H9 (cell line): ENCODE data around the gene PNKD. TPM values are rescaled to one million over a fixed set of nuclear protein-coding genes. Genes with fewer than 3 reads are reported as not detected.

Experiments used
- DNase-seq: peaks from one replicate; pipeline ENCODE4 v3.0.0-alpha.2; 2017
- H2AFZ ChIP-seq: one replicate; pipeline ENCODE4 v1.6.1; 2013; ENCODE audit warnings: mild to moderate bottlenecking, low read length, control low read depth, moderate library complexity
- H2AK5ac ChIP-seq: 2 replicates; pipeline ENCODE4 v1.6.1; 2013; ENCODE audit warnings: low read length, control low read depth, mixed read lengths; ENCODE audit not compliant: insufficient read length
- H2BK120ac ChIP-seq: one replicate; pipeline ENCODE4 v1.6.1; 2013; ENCODE audit warnings: low read depth, mild to moderate bottlenecking, low read length, control low read depth, inconsistent platforms; ENCODE audit not compliant: poor library complexity, severe bottlenecking
- H2BK12ac ChIP-seq: 2 replicates; pipeline ENCODE4 v1.6.1; 2013; ENCODE audit warnings: low read length, control low read depth, mixed read lengths, low read depth; ENCODE audit not compliant: insufficient read length
- H2BK15ac ChIP-seq: 2 replicates; pipeline ENCODE4 v1.6.1; 2013; ENCODE audit warnings: low read depth, low read length, control low read depth
- H2BK20ac ChIP-seq: one replicate; pipeline ENCODE4 v1.6.1; 2013; ENCODE audit warnings: low read depth, mild to moderate bottlenecking, low read length, control low read depth, inconsistent platforms; ENCODE audit not compliant: poor library complexity, severe bottlenecking
- H2BK5ac ChIP-seq: 2 replicates; pipeline ENCODE4 v1.6.1; 2013; ENCODE audit warnings: low read length, control low read depth, mixed read lengths; ENCODE audit not compliant: insufficient read length
- H3K14ac ChIP-seq: 2 replicates; pipeline ENCODE4 v1.6.1; 2013; ENCODE audit warnings: low read length, control low read depth; ENCODE audit not compliant: insufficient read depth
- H3K18ac ChIP-seq: 2 replicates; pipeline ENCODE4 v1.6.1; 2013; ENCODE audit warnings: low read depth, mild to moderate bottlenecking, mixed read lengths, low read length, control low read depth; ENCODE audit not compliant: insufficient read length
- H3K23ac ChIP-seq: 2 replicates; pipeline ENCODE4 v1.6.1; 2013; ENCODE audit warnings: low read length, control low read depth, mixed read lengths, low read depth; ENCODE audit not compliant: insufficient read length
- H3K23me2 ChIP-seq: 2 replicates; pipeline ENCODE4 v1.6.1; 2013; ENCODE audit warnings: low read depth, mild to moderate bottlenecking, mixed read lengths, low read length, control low read depth; ENCODE audit not compliant: insufficient read length, poor library complexity, severe bottlenecking
- H3K27ac ChIP-seq: 2 replicates; pipeline ENCODE4 v1.5.1; 2013; ENCODE audit warnings: low read length, control low read depth, mixed read lengths, low read depth; ENCODE audit not compliant: insufficient read length
- H3K27me3 ChIP-seq: 2 replicates; pipeline ENCODE4 v1.6.1; 2013; ENCODE audit warnings: low read length, control low read depth, inconsistent platforms; ENCODE audit not compliant: insufficient read depth
- H3K4ac ChIP-seq: 2 replicates; pipeline ENCODE4 v1.6.1; 2013; ENCODE audit warnings: low read depth, mild to moderate bottlenecking, control low read depth, inconsistent platforms, low read length, moderate library complexity
- H3K4me1 ChIP-seq: 2 replicates; pipeline ENCODE4 v1.6.1; 2013; ENCODE audit warnings: low read length, control low read depth, inconsistent platforms; ENCODE audit not compliant: insufficient read depth
- H3K4me2 ChIP-seq: 2 replicates; pipeline ENCODE4 v1.6.1; 2013; ENCODE audit warnings: low read length, control low read depth, mixed read lengths; ENCODE audit not compliant: insufficient read length, insufficient read depth
- H3K56ac ChIP-seq: 2 replicates; pipeline ENCODE4 v1.6.1; 2013; ENCODE audit warnings: low read depth, mild to moderate bottlenecking, mixed read lengths, low read length, control low read depth; ENCODE audit not compliant: insufficient read length
- H3K79me1 ChIP-seq: 2 replicates; pipeline ENCODE4 v1.6.1; 2013; ENCODE audit warnings: low read depth, mild to moderate bottlenecking, moderate library complexity, low read length, control low read depth, inconsistent platforms; ENCODE audit not compliant: insufficient read depth, poor library complexity, severe bottlenecking
- H3K79me2 ChIP-seq: 2 replicates; pipeline ENCODE4 v1.6.1; 2013; ENCODE audit warnings: low read length, control low read depth, inconsistent platforms; ENCODE audit not compliant: insufficient read depth
- H3K9ac ChIP-seq: 2 replicates; pipeline ENCODE4 v1.6.1; 2013; ENCODE audit warnings: low read length, control low read depth, mixed read lengths; ENCODE audit not compliant: insufficient read length; ENCODE audit errors: extremely low read depth
- H3K9me3 ChIP-seq: one replicate; pipeline ENCODE4 v1.6.1; 2013; ENCODE audit warnings: low read depth, low read length, inconsistent platforms; ENCODE audit not compliant: control insufficient read depth
- H3T11ph ChIP-seq: one replicate; pipeline ENCODE4 v1.6.1; 2013; ENCODE audit warnings: mild to moderate bottlenecking, low read length, control low read depth, inconsistent platforms
- H4K20me1 ChIP-seq: one replicate; pipeline ENCODE4 v1.6.1; 2013; ENCODE audit not compliant: control insufficient read depth, insufficient read length, insufficient read depth
- H4K5ac ChIP-seq: 2 replicates; pipeline ENCODE4 v1.6.1; 2013; ENCODE audit warnings: low read depth, mild to moderate bottlenecking, mixed read lengths, low read length, control low read depth; ENCODE audit not compliant: insufficient read length
- H4K8ac ChIP-seq: replicated peaks from 2 replicates; pipeline ENCODE4 v1.6.1; 2013; ENCODE audit warnings: low read length, control low read depth, mixed read lengths, low read depth; ENCODE audit not compliant: insufficient read length
- H4K91ac ChIP-seq: 2 replicates; pipeline ENCODE4 v1.6.1; 2013; ENCODE audit warnings: low read depth, mild to moderate bottlenecking, moderate library complexity, mixed read lengths, low read length, control low read depth; ENCODE audit not compliant: insufficient read length
- H3K27ac Mint-ChIP-seq, 3 experiments: 2 replicates in 2 of 3; 3 replicates in 1 of 3; pipeline ENCODE4 v1.8.0; 2020 to 2021; ENCODE audit warnings: mixed read lengths in 3 of 3, mild to moderate bottlenecking in 1 of 3, moderate library complexity in 1 of 3
- H3K27me3 Mint-ChIP-seq: 2 replicates; pipeline ENCODE4 v1.8.0; 2021; ENCODE audit warnings: low read depth, mild to moderate bottlenecking, moderate library complexity, mixed read lengths
- H3K36me3 Mint-ChIP-seq, 3 experiments: 2 replicates in 2 of 3; 3 replicates in 1 of 3; pipeline ENCODE4 v1.8.0; 2020 to 2021; ENCODE audit warnings: low read depth in 3 of 3, mixed read lengths in 3 of 3; ENCODE audit not compliant: insufficient read depth in 1 of 3
- H3K4me1 Mint-ChIP-seq, 2 experiments: 2 replicates each; pipeline ENCODE4 v1.8.0; 2020; ENCODE audit warnings: mixed read lengths in 2 of 2
- H3K4me3 Mint-ChIP-seq, 2 experiments: 2 replicates in 1 of 2; 3 replicates in 1 of 2; pipeline ENCODE4 v1.8.0; 2020 to 2021; ENCODE audit warnings: mild to moderate bottlenecking in 2 of 2, mixed read lengths in 2 of 2, moderate library complexity in 1 of 2
- H3K9me3 Mint-ChIP-seq, 2 experiments: 2 replicates in 1 of 2; 3 replicates in 1 of 2; pipeline ENCODE4 v1.8.0; 2020; ENCODE audit warnings: mild to moderate bottlenecking in 2 of 2, mixed read lengths in 2 of 2, moderate library complexity in 1 of 2
- CTCF ChIP-seq: fragments of 200-600 bp; sonication (generic); conservative IDR thresholded peaks from 3 replicates; pipeline ENCODE4 v1.8.0; 2021; ENCODE audit warnings: antibody characterized with exemption, mild to moderate bottlenecking
- WGBS: extraction: QIAGEN DNeasy Blood & Tissue Kit; methylation state at CpG from one replicate; pipeline ENCODE4 v1.1.7; 2013; ENCODE audit warnings: missing lambda C conversion rate, low lambda C conversion rate, mixed read lengths; ENCODE audit not compliant: insufficient read length; ENCODE audit errors: extremely low coverage; 5-methylcytosine and 5-hydroxymethylcytosine counted together
- total RNA-seq: library from RNA; stranded (reverse); gene quantifications from 2 replicates; pipeline ENCODE4 v1.2.1, GENCODE V29; 2021

Gene PNKD
- total RNA-seq, 1 experiment from 2014 or later, result 31.6 TPM

- peaks cover 41 to 81% (median 71%) of the 10 kb centered on the region in 3 experiments; a peak in 6 of 7 replicates for H3K36me3 Mint-ChIP-seq
- Histone ChIP-seq H3K27ac (no peak overlapping the region), H3K23me2 (no peaks in the 10 kb centered on the region), H3K27me3 (no peaks in the 10 kb centered on the region), H3K79me2 (no peaks in the 10 kb centered on the region), H2AFZ (no peak overlapping the region), H3K79me1 (no peaks in the 10 kb centered on the region), H3K4me1 (no peaks in the 10 kb centered on the region), H3T11ph (no peak overlapping the region), H2BK12ac (no peak overlapping the region), H2BK20ac (no peak overlapping the region), H3K14ac (no peak overlapping the region), H3K23ac (no peak overlapping the region), H2BK15ac (no peak overlapping the region), H3K4me2 (no peak overlapping the region), H4K20me1 (no peaks in the 10 kb centered on the region), H4K8ac (no peak overlapping the region), H4K91ac (no peak overlapping the region), H3K9ac (no peak overlapping the region), H3K4ac (no peak overlapping the region), H3K9me3 (no peaks in the 10 kb centered on the region), H2BK5ac (no peak overlapping the region), H2BK120ac (no peak overlapping the region), H2AK5ac (no peak overlapping the region), H4K5ac (no peak overlapping the region), H3K18ac (no peak overlapping the region), H3K56ac (no peak overlapping the region)
- TF ChIP-seq CTCF, result no peak
- no peaks in the 10 kb centered on the region for H3K9me3 Mint-ChIP-seq
- no peak overlapping the region for H3K4me3 Mint-ChIP-seq
- no peak overlapping the region for H3K27ac Mint-ChIP-seq
- H3K27me3 Mint-ChIP-seq, result no peaks in the 10 kb centered on the region
- WGBS, result no CpG with 5 or more reads among the region's 5 CpGs
- peaks cover 4% of the 10 kb centered on the region in 2 experiments; a peak in 3 of 4 replicates for H3K4me1 Mint-ChIP-seq
- DNase-seq, result no peak
Measured at GRCh38 chr2:218253232-218253625, 17.1 kb upstream of the PNKD start.
